Upper lobe of left lung (tissue), 4 donors: Measurements from ENCODE around the gene ANKS1A.

Experiments used
- POLR2A ChIP-seq, 4 donors: fragments of 450-650 bp; IDR thresholded peaks; one replicate each; pipeline ENCODE4 v1.5.1; 2016 to 2017; ENCODE audit warnings: antibody characterized with exemption in 4 of 4, mild to moderate bottlenecking in 2 of 4
- POLR2AphosphoS5 ChIP-seq, 2 donors: sonication (generic); formaldehyde crosslinking; IDR thresholded peaks; one replicate each; pipeline ENCODE4 v1.5.1; 2017; ENCODE audit warnings: antibody characterized with exemption in 2 of 2
- TF ChIP-seq, protein P1 (sequence below), 6 experiments: fragments of 450-650 bp in 4 of 6; fragments of 200-600 bp in 2 of 6; sonication (generic) in 2 of 6; IDR thresholded peaks; one replicate each; pipeline ENCODE4 v1.5.1; 2016 to 2019; ENCODE audit warnings: antibody characterized with exemption in 6 of 6

DNA sequence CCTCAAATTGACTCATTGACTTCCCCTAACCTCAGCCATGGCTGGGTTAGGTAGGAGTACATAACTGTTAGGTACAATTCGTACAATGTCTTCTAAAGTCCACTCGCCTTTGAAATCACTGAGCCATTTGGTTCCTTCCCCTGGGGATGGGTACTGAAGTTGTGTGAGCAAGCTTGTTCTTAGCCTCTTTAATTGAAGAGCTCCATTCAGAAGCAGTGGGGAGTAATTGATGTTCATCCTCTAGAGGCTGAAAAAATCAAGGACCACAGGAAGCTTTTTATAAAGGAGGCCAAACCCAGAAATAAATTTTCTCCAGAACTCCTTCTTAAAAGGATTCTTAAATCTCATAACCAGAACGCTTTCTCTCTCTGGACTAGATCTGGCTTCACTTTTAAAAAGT, 60.6 kb downstream of the ANKS1A start:
- TF ChIP-seq, protein P1, sequence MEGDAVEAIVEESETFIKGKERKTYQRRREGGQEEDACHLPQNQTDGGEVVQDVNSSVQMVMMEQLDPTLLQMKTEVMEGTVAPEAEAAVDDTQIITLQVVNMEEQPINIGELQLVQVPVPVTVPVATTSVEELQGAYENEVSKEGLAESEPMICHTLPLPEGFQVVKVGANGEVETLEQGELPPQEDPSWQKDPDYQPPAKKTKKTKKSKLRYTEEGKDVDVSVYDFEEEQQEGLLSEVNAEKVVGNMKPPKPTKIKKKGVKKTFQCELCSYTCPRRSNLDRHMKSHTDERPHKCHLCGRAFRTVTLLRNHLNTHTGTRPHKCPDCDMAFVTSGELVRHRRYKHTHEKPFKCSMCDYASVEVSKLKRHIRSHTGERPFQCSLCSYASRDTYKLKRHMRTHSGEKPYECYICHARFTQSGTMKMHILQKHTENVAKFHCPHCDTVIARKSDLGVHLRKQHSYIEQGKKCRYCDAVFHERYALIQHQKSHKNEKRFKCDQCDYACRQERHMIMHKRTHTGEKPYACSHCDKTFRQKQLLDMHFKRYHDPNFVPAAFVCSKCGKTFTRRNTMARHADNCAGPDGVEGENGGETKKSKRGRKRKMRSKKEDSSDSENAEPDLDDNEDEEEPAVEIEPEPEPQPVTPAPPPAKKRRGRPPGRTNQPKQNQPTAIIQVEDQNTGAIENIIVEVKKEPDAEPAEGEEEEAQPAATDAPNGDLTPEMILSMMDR (IDR thresholded peaks at IDR 0.05), result no peak
- TF ChIP-seq POLR2A (IDR thresholded peaks at IDR 0.05), result no peak
- no peak for TF ChIP-seq POLR2AphosphoS5 (IDR thresholded peaks at IDR 0.05)
